AG09319 (cell line): ENCODE measurements around the gene ZNF592.

Experiments
- DNase-seq: peaks from one replicate; pipeline ENCODE4 v3.0.0-alpha.2; 2010; ENCODE audit warnings: low read depth; ENCODE audit errors: extremely low read depth
- TF ChIP-seq, protein P1 (sequence below): IDR thresholded peaks from 2 replicates; pipeline ENCODE4 v1.5.1; 2011; ENCODE audit warnings: low read depth, mild to moderate bottlenecking, inconsistent platforms, low read length, moderate library complexity

ZNF592 gene

GRCh38 chr15:84824260-84825007, 76.0 kb downstream of the ZNF592 start:
- peak; percentile 18 for DNase-seq
- TF ChIP-seq, protein P1, sequence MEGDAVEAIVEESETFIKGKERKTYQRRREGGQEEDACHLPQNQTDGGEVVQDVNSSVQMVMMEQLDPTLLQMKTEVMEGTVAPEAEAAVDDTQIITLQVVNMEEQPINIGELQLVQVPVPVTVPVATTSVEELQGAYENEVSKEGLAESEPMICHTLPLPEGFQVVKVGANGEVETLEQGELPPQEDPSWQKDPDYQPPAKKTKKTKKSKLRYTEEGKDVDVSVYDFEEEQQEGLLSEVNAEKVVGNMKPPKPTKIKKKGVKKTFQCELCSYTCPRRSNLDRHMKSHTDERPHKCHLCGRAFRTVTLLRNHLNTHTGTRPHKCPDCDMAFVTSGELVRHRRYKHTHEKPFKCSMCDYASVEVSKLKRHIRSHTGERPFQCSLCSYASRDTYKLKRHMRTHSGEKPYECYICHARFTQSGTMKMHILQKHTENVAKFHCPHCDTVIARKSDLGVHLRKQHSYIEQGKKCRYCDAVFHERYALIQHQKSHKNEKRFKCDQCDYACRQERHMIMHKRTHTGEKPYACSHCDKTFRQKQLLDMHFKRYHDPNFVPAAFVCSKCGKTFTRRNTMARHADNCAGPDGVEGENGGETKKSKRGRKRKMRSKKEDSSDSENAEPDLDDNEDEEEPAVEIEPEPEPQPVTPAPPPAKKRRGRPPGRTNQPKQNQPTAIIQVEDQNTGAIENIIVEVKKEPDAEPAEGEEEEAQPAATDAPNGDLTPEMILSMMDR = no peak

DNA sequence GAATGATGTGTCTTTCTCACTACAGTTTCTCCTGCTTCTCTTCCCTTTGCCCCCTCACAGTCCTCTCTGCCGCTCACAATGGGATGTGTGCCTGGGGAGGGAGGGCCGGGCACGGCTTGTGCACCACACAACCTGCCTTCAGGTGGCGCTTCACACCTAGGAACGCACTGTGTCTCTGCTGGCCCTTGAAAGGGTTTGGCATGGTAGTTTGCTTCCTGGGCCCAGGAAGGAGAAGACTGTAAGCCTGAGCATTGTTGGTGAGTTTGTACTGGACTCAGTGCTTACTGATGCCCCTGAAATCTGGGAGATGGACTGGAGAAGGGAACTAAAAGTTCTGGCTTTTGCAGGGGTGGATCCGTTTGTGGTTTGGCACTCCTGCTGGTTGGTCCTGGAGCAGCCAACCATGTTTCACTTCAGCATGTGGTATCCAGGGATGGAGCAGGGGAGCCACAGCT, 78.0 kb downstream of the ZNF592 start:
- DNase-seq = no peak
- TF ChIP-seq, protein P1 = no peak; the same call in 1 of the 2 replicates

- TF ChIP-seq, protein P1 = no peak
- no peak for DNase-seq
These were observed 78.9 kb downstream of the ZNF592 start for GRCh38 chr15:84827246-84827645.

GRCh38 chr15:84828086-84828908, 79.9 kb downstream of the ZNF592 start:
- TF ChIP-seq, protein P1 = no peak
- DNase-seq = no peak

DNA sequence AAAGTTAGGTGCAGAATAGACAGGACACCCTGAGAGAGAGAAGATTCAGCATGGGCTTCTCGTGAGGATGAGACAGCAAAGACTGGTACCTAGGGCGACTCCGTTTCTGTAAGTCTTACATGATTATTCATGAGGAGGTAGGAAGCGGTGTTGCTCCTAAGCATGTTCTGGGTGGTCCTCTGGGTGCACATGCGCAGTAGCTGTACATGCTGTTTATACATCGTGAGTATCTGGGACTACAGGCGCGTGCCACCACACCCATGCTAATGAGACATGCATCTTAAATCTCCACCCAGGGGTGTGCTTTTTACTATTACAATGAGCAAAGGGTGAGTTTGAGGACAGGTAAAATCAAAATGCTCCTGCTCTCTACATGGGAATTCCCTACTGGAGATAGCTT, 81.0 kb downstream of the ZNF592 start:
- no peak for DNase-seq
- TF ChIP-seq, protein P1 = no peak

- no peak for DNase-seq
- TF ChIP-seq, protein P1 = no peak
These were observed 81.6 kb downstream of the ZNF592 start for GRCh38 chr15:84830036-84830435.

GRCh38 chr15:84831028-84831427, 82.6 kb downstream of the ZNF592 start:
- TF ChIP-seq, protein P1 = no peak
- no peak for DNase-seq
